Fibroblast of peridontal ligament (primary cell): Measurements from ENCODE around the gene PRRT4.

ENCODE experiments used
- DNase-seq: peaks from one replicate; pipeline ENCODE4 v3.0.0-alpha.2; 2010; ENCODE audit errors: extremely low read depth

The PRRT4 gene

DNA sequence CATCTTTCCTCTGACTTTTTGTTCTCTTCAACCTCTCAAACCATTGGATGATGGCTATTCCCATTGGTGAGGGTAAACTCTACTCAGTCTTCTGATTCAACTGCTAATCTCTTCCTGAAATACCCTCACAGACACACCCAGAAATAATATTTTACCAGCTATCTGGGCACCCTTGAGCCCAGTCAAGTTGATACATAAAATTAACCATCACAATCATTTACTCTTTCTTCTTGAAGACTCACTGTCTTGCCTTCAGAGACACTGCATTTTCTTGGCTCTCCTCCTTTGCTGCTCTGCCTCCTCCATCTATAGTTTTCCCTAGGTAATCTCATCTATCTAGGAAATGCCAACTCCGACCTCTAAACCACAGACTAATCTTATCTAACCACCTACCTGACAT lies 12.6 kb upstream of the PRRT4 start:
- DNase-seq = no peak

DNA sequence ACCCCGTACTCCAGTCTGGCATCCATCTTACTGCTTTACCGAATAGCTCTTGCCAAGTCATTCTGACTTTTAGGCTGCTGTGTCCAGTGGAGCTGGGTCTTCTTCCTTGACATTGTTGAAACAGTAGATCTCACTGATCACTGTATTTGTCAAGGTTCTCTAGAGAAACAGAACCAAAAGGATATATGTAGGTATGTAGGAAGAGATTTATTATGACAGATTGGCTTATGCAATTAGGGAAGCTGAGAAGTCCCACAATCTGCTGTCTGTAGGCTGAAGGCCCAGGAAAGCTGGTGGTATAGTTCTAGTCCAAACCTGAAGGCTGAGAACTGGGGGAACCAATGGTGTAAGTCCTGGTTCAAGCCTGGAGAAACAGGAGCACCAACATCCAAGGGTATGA lies 12.1 kb upstream of the PRRT4 start:
- DNase-seq = no peak

DNA sequence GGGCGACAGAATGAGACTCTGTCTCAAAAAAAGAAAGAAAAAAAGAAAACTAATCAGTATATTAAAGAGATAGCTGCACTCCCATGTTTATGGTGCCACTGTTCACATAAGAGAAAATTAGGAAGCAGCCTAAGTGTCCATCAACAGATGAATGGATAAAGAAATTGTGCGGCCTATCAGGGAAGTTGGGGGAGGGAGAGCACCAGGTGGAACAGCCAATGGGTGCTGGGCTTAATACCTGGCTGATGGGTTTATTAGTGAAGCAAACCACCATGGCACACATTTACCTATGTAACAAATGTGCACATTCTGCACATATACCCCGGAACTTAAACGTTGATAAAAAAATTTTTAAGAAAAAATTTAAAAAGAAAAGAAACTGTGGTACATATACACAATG lies 9.0 kb upstream of the PRRT4 start:
- DNase-seq = no peak

DNA sequence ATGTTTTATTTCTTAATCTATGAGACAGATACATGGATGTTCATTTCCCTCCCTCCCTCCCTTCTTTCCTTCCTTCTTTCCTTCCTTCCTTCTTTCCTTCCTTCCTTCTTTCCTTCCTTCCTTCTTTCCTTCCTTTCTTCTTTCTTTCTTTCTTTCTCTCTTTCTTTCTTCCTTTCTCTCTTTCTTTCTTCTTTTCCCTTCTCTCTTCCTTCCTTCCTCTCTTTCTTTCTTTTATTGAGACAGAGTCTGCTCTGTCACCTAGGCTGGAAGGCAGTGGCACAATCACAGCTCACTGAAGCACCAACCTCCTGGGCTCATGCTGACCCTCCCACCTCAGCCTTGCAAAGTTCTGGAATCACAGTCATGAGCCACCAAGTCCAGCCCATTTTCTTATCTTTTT lies 5.5 kb upstream of the PRRT4 start:
- no peak for DNase-seq

DNA sequence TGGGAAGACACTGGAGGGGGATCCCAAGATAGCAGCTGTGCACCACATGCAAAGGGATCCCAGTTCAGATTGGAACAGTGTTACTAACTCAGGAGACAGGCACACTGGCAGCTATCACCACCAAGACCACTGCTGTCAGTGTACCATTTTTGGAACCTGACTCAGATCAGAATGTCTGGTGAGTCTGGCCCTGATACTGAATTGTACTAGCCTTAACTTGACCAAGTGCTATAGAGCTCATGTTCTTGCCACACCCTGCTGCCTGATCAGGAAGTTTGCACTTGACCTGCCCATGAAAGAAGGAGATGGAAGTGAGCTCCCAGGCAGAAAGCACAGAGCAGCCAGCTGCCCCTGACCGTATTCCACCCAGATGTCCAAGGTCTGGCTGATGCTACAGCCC lies 4.8 kb upstream of the PRRT4 start:
- no peak for DNase-seq

GRCh38 chr7:128365432-128365831 lies 3.9 kb upstream of the PRRT4 start:
- no peak for DNase-seq

DNA sequence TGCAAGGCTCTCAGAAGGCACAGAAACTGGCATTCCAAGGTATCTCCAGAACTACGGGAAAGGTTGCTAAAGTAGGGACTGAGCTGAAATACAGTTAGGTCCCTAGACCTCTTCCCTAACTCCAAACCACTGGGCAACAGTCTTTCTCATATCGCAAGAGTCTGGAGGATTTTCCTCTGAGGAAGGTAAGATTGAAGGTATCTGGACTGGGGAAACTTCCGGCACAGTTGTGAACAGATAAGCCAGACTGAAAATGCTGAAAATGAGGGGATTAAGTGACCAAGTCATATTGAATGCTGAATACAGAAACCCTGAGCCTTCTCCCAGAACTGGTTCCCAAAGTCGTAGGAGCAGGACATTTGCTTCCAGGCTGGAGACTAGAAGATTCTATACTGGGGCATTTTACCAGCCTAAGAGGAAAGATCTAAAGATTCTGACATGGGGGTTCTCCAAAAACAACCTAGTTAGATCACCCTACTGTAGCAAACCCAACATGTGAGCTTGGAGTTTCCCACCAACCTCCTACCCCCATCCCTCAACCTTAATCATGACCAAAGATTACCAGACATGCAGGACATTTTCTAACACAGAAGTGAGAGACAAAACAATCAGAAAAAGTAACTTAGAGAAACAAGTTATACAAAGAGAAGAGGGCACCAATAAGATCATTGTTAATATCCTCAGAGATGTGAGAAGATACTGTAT lies 2.8 kb upstream of the PRRT4 start:
- DNase-seq = no peak

DNA sequence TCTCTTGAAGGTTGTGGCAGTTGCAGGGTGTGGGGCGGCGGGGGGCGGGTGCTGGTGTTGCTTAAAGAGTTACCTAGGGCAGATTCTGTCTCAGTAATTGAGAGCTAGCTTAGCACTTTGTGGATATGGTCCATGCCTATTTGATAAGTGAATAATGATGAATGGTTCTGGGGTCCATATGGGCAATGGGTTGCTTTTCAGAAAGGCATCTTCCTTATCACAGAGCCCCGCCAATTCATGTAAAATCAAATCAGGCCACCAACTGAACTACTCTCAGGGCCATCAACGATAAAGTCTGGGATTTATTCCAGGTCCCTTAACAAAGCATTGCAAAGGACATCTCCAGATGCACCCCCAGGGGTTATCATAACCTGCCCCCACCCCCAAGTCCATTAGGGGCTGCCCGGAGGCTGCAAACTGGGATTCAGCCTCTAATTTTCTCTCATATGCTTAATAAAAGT lies 1.8 kb upstream of the PRRT4 start:
- no peak for DNase-seq

DNA sequence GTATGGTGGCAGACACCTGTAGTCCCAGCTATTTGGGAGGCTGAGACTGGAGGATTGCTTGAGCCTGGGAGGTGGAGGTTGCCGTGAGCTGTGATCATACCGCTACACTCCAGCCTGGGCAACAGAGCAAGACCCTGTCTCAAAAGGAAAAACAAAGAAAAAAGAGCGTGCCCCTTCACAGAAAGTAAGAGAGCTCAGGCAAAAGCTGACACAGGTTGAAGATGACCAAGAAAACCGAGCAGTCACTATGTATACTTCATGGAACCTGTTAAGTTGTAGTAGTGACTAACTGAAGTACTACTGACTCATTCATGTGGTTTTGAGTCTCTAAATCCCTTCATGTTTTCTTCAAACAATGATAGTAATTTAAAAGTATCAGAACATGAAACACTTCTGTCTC lies 1.2 kb upstream of the PRRT4 start:
- DNase-seq = peak; percentile 21

DNA sequence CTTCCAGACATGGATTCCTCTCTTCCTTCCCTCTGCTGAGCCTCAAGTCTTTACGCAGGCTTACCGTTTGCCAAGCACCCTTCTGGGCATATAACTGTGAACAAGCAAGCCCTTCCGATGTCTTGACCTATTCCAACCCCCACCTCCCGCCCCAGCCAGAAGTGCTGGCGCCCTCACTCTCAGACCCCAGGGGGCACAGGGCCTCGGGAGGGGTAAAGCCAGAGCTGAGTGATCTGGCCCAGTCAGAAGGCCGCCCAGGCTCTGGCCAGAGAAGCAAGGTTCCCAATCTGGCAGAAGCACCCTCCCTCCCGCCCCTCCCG lies 1.2 kb downstream of the PRRT4 start:
- DNase-seq = no peak

- no peak for DNase-seq
Observed at GRCh38 chr7:128359939-128360338, 1.6 kb downstream of the PRRT4 start.

DNA sequence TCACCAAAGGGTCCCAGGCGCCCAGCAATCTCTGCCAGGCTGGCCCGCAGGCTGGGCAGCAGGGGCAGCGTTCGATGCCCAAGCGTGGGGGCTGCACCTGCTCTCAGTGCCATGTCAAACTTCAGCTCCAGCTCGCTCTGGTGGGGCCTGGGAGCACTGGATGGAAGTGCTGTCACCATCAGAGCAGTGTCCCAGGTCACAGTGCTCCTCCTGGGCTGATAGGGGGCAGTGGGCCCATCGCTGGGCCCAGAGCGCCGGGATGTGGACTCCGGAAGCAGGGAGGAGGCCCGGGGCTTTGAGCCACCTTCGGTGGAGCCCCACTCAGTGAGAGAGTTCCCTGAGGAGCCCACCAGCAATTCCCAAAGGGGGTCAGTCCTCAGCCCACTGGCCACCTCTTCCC lies 2.2 kb downstream of the PRRT4 start:
- no peak for DNase-seq

DNA sequence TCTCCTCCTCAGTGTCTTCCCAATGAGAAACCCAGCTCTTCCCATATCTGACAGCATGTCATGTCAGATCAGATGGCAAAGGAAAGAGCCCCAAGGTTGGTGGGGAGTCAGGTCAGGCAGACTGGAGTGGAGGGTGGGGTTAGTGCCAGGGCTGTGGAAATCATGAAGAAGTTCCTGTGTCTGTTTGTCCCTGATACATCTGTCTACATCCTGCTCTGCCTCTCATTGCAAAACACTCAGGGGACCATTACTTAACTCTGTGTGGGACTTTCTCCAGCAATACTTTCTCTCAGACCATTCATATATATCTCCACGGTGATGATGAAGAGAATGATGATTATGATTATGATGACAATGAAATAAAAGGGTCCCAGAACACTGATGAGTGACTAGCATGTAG lies 3.3 kb downstream of the PRRT4 start:
- DNase-seq = no peak

- no peak for DNase-seq
Observed at GRCh38 chr7:128357217-128357613, 4.3 kb downstream of the PRRT4 start.

GRCh38 chr7:128356546-128357216 lies 4.8 kb downstream of the PRRT4 start:
- no peak for DNase-seq

DNA sequence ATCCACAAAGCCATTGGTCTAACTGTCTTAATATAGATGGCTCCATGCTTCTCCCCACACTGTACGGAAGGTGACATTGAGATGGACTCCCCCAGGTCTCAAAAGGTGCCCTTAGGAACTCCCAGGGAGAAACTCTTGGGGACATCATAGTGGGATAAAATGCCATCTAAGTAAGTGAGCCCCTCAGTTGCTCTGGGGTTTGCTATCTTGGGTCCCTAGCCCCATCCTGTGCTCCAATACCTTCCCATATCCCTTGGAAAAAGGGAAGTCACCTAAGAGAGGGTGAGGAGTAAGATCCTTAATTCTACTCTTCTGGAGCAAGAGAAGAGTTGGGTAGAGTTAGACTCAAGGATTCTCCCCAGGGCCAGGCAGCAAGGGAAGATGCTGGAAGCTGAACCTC lies 7.9 kb downstream of the PRRT4 start:
- no peak for DNase-seq

DNA sequence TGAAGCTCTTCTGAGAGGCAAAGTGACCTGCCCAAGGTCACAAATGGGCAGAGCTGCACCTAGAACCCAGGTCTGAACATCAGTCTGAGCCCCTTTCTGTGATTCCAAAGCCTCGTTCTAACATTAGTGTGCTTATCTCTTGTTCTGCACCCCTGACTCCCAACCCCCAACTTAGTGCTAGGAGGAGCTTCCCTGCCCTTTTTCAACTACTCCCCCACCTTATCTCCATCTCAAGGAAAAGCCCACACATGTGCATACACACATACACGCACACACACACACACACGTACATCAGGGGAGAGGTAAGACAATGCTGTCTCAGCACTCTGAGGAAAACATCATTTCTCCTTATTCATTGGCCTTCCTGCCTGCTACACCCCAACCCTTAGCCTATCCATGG lies 8.3 kb downstream of the PRRT4 start:
- DNase-seq = no peak

DNA sequence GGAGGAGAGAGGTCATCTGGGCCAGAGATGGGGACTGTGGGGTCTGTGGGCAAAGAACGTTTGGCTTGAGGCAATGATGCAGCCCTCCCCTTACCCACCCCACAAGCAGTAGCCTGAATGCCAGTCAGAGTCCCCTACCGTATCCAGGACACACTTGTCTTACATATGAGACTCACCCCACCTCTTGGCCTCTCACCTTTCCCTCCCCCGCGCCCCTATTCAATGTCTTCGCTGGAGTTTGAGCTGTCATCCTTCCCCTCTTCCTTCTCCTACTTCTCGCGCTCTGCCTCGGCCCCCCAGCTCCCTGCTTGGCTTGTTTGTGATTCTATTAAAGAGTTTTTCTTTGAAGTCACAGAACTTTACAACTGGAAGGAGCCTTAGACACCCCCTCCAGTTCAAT lies 8.9 kb downstream of the PRRT4 start:
- DNase-seq = no peak

- no peak for DNase-seq
Observed at GRCh38 chr7:128352153-128352537, 9.3 kb downstream of the PRRT4 start.

DNA sequence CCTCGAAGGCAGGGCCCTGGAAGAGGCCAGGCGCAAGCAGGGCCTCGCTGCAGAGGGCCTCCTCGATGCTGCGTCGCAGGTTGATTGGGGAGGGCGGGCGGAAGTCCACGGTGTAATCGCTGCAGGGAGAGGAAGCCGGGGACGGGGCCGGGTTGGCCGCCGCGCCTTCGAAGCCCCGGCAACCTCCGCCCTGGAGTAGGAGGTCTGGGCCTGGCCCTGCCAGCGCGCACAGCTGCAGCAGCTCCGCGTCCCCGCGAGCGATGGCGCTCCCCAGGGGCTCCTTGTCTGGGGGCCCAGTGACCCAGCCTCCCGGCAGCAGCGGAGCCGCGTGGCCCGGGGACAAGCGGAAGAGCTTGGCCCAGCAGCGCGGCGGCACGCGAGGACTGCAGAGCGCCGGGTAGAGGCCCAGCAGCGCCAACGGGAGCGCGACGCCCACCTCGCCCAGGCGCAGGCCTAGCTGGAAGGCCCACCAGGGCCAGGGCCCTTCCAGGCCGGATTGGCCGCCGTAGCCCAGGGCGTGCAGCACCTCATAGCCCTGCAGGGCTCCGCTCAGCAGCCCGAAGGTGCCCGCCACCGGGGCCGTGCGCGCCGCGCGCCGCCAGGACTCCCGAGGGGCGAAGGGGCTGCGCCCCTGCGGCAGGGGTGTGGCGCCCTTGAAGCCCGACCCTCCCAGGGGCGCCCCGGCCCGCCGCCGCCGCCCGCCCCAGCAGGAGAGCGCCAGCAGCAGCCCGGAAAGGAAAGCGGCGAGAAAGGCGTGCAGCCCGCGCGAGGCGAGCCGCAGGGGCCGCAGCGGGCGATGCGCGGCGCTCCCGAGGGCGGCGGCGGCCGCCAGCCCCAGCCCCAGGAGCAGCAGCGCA lies 10.0 kb downstream of the PRRT4 start:
- DNase-seq = no peak

GRCh38 chr7:128350708-128351295 lies 10.7 kb downstream of the PRRT4 start:
- no peak for DNase-seq

- DNase-seq = no peak
Observed at GRCh38 chr7:128349466-128349825, 12.0 kb downstream of the PRRT4 start.

DNA sequence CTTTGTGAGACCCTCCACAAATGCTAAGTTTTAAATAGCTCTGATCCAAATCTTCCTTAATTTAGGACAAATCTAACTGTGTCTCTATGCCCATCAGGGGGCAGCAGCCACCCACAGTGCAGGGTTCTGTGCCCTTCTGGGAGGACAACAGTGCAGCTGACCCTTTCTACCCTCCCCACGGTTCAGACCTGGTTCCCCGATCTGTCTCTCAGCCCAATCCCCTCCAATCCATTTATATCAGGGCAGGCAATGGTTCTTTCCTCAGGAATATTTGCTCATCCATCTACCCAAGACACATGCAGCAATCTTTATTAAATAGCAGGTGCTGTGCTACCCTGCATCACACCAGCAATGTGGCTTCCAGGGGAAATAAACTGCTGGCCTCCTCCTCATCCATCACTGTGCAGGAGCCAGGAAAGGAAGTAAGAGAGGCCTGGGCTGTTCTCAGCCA lies 13.8 kb downstream of the PRRT4 start:
- DNase-seq = peak; percentile 61
